SKM-1 treated with dmso at 0.1 percent for 144 hours (cell line): ENCODE results near the gene PADI6.
A peak's percentile ranks its signal among the peaks of the same experiment; 100 is the strongest.
"Not testable (repeated sequence)": the region's sequence is repeated elsewhere in the genome, so short reads cannot be mapped to it uniquely, and the experiment has no call there.

ENCODE experiments used
- DNase-seq: peaks from one replicate; lab custom pipeline; 2025; ENCODE audit not compliant: unreplicated experiment; lab: John Stamatoyannopoulos, UW

PADI6 gene

GRCh38 chr1:17404034-17404684, 32.2 kb downstream of the PADI6 start:
- no peak for DNase-seq

- DNase-seq, result no peak
Measured at GRCh38 chr1:17404820-17405219, 32.8 kb downstream of the PADI6 start.

- DNase-seq, result peak; percentile 60
Measured at GRCh38 chr1:17405898-17406759, 34.1 kb downstream of the PADI6 start.

- DNase-seq, result not testable (repeated sequence)
Measured at GRCh38 chr1:17406760-17407475, 34.9 kb downstream of the PADI6 start.

- not testable (repeated sequence) for DNase-seq
Measured at GRCh38 chr1:17407786-17408514, 36.0 kb downstream of the PADI6 start.

GRCh38 chr1:17409391-17409811, 37.4 kb downstream of the PADI6 start:
- DNase-seq, result no peak

GRCh38 chr1:17412093-17412870, 40.3 kb downstream of the PADI6 start:
- DNase-seq, result no peak

- no peak for DNase-seq
Measured at GRCh38 chr1:17414022-17414421, 42.0 kb downstream of the PADI6 start.

- DNase-seq, result no peak
Measured at GRCh38 chr1:17416389-17416788, 44.4 kb downstream of the PADI6 start.

- no peak for DNase-seq
Measured at GRCh38 chr1:17419626-17420328, 47.8 kb downstream of the PADI6 start.

GRCh38 chr1:17420391-17420918, 48.5 kb downstream of the PADI6 start:
- DNase-seq, result no peak

GRCh38 chr1:17422461-17422860, 50.5 kb downstream of the PADI6 start:
- no peak for DNase-seq

GRCh38 chr1:17423781-17424245, 51.8 kb downstream of the PADI6 start:
- peak; percentile 12 for DNase-seq

GRCh38 chr1:17425806-17426600, 54.0 kb downstream of the PADI6 start:
- no peak for DNase-seq

- no peak for DNase-seq
Measured at GRCh38 chr1:17427696-17428660, 56.0 kb downstream of the PADI6 start.

- no peak for DNase-seq
Measured at GRCh38 chr1:17429183-17429582, 57.2 kb downstream of the PADI6 start.

GRCh38 chr1:17432412-17432811, 60.4 kb downstream of the PADI6 start:
- DNase-seq, result no peak
